HG03039 (cell line): ENCODE measurements around the gene CCDC13.
A peak's percentile ranks its signal among the peaks of the same experiment; 100 is the strongest.
"Not testable (repeated sequence)": the region's sequence is repeated elsewhere in the genome, so short reads cannot be mapped to it uniquely, and the experiment has no call there.

Experiments
- ATAC-seq: cut with Tn5 transposase; IDR thresholded peaks from one replicate; pipeline ENCODE4 v1.9.1; 2021; ENCODE audit warnings: mild to moderate bottlenecking, moderate library complexity; ENCODE audit not compliant: unreplicated experiment

CCDC13 gene, protein sequence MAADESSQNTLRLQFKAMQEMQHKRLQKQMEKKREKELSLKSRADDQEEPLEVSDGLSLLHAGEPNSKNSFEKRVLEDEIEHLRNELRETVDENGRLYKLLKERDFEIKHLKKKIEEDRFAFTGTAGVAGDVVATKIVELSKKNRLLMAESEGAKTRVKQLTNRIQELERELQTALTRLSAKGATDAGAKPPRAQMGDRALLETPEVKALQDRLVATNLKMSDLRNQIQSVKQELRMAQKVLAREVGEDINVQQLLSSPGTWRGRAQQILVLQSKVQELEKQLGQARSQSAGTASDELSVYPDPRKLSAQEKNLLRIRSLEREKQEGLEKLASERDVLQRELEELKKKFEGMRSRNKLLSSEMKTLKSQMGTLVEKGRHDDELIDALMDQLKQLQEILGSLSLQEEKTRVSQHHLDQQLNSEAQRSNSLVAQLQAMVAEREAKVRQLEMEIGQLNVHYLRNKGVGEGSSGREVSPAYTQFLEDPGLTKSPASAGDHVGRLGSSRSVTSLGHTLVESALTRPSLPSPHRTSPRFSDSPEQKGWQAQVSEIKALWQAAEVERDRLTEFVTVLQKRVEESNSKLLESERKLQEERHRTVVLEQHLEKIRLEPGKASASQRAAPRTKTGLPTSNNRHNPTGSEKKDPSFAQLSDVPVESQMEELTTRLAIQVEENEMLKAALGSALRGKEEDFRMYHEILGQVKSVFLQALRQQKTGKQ

DNA sequence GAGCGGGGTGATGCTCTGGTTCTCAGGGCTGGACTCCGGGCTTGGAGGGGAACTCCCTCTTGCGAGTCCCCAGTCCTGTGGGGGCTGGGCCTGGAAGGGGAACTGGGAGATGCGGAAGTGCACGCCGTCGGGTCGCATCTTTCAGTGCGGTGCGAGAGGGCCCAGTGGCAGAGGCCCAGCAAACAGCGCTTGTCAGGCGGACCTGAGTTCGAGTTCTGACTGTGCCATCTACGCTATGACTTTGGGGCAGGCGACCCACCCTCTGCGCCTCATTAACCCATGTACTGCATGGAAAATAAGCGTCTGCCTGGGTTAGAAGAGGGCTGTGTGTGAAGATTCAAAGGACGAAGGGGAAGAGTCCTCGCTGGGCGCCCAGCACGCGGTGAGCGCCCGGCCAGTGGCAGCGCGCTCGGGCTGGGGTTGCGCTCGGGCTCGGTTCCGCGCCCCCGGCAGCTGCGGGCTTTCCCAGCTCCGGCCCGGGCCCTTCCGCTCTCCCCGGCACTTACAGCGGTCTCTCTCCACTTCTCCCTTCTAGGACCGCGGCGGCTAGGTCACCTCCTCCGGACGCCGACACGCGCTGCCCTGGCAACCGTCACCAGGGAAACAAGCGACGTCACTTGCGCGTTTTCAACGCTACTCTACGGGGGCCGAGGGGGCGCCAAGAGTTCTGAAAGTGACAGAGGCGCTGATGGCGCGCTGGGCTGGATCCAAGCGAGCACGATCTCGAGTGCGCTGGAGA, at the start of gene CCDC13:
Gene CCDC13 (minus strand): TSS at position 584 of the 739 bp plus-strand sequence. CDS start 14,908 bp downstream, outside the sequence.
- peak; percentile 97 for ATAC-seq

DNA sequence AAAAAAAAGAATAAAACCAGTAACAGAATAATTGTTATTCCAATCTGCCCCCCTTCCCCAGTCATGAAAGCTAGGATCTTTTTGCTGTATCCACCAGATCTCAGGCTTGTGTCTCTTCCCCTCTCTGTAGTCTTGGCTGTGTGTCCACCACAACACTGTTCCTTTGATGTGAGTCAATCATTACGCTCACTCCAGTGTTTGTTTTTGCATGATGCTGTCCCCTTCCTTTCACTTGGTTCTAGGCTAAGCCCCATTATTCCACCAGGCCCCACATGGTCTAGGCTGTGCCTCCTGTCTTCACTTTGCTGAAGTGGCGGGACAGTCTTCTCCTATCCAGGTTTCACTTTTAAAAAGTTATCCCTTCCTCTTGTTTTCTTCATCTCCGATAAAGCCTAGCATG, 49.8 kb upstream of the CCDC13 start:
- ATAC-seq: no peak

DNA sequence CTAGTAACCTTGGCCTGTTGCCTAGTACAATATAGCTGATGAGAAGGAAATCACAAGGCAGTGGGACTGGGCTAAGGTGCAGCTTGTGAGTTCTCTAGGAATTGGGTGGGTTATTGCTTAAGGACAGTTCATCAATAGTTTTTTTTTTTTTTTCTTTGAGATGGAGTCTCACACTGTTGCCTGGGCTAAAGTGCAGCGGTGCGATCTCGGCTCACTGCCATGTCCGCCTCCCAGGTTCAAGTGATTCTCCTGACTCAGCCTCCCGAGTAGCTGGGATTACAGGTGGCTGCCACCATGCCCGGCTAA, 47.6 kb upstream of the CCDC13 start:
- no peak for ATAC-seq

DNA sequence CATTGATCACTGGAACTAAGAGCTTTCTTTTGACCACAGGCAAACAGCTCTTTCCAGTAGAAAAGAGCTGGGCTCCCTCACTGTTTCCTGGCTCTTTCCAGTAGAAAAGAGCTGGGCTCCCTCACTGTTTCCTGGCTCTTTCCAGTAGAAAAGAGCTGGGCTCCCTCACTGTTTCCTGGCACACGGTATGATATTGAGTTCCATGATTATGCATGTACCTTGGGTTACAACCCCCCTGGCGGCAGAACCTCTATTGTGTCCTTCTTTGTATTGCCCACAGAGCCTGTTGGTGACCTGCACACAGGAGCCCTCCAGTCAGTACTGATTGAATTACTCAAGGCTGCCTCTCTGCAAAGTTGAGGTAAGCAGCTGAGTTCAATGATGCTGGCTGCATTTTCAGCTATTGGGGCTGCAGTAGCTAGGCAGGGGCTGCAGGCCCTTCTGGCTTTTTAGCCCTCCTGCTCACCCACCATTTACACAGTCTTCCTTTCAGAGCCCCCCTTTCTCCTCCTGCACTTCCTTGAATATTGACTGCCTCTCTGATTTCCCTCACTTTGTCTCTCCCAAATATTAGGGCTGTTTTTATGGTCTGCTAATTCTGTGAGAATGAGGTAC, 46.4 kb upstream of the CCDC13 start:
- ATAC-seq: no peak

DNA sequence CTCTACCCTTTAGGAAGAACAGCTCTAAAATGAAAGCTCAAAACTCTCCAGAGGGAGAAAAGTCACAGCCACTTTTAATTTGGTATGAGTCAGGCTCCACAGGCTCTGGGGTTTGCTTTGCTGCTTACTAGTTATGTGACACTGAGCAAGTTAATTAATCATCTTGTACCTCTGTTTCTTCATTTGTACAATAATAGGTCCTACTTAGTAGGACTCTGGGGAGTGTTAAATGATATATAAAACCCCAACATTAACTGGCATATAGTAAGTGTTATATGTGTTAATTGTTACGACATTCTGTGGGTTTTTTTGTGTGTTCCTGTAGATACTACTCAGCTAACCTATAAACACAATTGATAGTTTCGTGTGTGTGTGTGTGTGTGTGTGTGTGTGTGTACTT, 42.8 kb upstream of the CCDC13 start:
- no peak for ATAC-seq

DNA sequence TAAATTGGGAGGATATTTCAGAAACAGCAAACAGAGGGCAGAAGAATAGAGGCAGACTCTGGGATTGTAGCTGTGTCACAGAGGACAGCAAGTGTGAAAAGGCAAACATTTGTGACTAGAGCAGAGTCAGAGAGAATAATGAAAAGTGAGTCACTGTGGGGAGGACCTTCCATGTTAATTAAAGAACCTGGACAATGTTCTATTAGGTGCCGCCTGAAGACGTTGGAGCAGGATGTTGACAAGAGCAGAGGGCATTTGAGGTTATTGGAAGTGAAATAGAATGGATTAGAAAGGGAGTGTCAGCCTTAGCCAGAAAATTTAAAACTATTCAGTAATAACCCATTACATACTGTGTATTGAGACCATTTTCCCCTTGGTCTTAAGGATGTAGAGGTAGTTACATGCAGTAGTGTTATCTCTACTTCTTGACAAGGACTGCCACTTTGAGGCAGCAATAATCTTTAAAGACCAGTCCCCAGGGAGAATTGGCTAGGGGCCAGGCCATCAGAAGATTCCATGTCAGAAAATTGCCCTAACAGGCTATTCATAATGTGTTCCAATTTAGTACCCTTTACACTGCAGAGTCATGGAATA, 42.0 kb upstream of the CCDC13 start:
- ATAC-seq: no peak

DNA sequence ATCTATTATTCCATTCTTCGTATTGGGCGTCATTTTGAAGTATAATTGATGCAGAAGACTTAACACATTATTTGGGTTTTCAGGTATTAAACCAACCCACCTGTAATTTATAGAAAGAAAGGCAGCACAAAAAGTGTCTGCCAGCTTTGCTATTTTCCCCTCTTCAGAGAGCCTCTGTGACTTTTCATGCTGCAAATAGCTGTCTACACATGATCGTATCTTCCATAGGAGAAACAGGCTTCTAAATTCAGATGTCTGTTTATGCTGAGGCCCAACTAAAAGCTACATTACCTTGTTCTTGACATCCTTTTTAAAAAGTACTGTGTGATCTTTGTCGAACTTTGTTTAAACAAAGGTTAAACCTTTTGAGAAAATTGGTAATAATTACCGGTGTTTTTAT, 41.2 kb upstream of the CCDC13 start:
- ATAC-seq: no peak

DNA sequence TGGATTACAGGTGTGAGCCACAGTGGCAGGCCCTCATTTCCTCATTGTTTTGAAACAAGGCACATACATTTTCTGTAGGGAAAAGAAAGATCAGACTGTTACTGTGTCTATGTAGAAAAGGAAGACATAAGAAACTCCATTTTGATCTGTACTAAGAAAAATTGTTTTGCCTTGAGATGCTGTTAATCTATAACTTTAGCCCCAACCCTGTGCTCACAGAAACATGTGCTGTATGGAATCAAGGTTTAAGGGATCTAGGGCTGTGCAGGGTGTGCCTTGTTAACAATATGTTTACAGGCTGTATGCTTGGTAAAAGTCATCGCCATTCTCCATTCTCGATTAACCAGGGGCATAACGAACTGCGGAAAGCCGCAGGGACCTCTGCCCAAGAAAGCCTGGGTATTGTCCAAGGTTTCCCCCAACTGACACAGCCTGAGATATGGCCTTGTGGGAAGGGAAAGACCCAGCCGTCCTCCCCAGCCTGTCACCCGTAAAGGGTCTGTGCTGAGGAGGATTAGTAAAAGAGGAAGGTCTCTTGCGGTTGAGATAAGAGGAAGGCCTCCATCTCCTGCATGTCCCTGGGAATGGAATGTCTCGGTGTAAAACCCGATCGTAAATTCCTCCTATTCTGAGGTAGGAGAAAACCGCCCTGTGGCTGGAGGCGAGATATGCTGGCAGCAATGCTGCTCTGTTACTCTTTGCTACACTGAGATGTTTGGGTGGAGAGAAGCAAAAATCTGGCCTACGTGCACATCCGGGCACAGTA, 38.2 kb upstream of the CCDC13 start:
- not testable (repeated sequence) for ATAC-seq

DNA sequence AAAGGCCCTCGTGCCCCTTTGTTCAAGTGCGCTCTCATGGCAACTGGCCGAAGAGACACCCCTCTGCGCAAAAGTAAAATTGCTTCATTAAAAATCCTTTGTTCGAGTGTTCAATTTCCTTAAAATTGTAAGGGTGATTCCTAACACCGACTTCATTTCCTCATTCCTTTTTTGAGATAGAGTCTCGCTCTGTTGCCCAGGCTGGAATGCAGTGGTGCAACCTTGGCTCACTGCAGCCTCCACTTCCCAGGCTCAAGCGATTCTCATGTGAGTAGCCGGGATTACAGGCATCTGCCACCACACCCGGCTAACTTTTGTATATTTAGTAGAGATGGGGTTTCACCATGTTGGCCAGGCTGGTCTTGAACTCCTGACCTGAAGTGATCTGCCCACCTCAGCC, 37.7 kb upstream of the CCDC13 start:
- ATAC-seq: not testable (repeated sequence)

DNA sequence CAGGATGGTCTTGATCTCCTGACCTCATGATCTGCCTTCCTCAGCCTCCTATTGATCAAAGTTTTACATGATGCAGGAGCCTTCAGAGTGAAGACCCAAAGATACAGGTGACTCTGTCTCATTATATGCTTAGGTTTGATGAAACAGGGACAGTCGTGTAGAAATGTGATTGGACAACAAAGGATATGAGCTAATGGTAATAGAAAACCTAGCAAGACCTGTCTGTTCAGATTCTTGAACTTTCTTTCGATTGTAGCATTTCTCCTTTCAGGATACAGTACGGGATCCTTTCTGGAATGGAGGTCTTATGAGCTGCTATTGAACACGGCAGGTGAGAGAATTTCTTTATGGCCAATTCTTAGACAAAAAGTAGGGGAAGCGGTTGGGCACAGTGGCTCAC, 36.1 kb upstream of the CCDC13 start, which contains the start of gene ACKR2:
Gene ACKR2 (plus strand): TSS at position 244 of the 400 bp plus-strand sequence. CDS start 55,058 bp downstream, outside the sequence.
- no peak for ATAC-seq

DNA sequence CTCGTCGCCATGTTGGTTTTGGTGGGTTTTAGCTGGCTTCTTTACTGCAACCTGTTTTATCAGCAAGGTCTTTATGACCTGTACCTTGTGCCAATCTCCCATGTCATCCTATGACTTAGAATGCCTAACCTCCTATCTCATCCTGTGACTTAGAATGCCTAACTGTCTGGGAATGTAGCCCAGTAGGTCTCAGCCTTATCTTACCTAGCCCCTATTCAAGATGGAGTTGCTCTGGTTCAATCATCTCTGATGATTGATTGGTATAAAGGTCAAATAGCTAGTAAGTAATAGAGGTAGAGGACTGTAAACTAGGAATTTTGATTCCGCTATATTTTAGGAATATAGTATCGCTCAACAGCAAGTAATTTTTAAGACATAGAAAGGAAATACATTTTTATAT, 34.9 kb upstream of the CCDC13 start:
- ATAC-seq: no peak

DNA sequence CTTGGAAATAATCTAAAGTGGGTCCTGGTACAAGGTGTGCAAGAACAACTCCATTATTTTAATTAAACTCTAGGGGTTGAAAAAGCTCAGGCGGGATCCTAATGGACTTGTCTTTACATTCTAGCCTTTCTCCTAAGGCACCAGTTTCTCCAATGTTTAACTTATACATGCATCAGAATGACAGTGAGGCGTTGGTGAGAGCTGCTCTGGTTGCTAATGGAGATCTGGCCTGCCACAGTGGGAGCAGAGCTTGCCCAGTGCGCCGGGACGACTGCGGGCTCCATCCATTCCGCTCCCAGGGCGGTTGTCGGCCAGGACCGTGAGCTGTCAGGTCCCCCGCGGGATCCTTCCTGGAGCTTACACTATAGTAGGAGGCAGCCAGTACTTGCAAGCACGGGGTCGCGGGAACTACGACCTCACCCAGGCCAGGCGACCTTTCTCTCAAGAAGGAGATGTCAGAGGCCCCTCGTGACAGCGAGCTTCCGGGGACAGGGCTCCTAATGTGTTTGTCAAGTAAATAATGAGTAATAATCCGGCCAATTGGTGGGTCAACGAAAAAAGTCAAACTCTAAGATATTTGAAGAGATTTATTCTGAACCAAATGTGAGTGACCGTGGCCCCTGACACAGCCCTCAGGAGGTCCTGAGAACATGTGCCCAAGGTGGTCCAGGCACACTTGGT, 32.2 kb upstream of the CCDC13 start:
- ATAC-seq: no peak

DNA sequence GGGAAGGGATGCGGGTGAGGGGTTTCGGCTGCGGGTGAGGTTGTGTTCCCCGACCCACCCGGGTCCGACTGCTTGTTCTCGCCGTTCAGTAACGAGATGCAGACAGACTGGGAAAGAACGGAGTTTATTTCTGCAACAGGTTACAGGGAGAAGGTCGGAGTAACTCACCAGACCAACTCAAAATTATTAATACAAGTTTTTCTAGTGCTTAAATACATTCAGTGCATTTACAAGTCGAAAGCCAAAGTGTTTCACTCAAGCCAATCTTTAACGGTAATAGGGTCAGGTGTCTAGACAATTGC, 31.7 kb upstream of the CCDC13 start:
- ATAC-seq: no peak

DNA sequence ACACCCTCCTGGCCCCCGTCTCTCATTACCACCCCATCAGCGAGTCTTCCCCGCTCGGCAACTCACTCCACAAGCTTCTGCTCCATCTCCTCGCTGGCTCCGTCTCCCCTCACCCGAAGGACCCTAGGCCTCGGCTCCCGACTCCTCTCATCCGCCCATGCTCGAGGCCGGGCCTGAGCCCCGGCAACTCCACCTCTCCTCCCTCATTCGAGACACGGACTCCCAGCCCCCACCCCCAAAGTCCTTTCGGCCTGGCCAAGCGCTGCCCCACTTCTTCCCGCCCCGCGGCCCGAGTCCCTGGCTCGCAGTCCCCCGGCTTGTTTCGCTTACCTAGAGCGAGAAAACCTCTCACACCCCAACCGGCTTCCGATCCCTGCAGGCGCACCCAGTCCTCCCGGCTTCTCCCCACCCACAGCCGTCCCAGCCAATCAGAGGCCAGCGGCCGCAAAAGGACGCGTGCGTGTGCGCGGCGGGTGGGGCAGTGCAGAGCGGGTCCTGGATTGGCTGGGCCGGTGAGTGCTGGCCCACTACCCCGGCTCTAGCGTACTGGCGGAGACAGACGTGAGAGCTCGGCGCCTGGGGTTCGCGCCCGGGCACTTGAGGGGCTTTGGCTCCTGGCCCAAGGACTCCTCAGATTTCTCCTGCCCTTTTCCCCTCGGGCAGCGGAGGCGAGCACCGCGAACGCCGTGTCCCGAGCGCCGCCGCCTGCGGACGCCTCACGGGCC, 31.2 kb upstream of the CCDC13 start, which contains the start of gene HIGD1A:
Gene HIGD1A (minus strand): TSS at position 385 of the 725 bp plus-strand sequence. CDS start 10,237 bp downstream, outside the sequence.
- ATAC-seq: peak; percentile 99

DNA sequence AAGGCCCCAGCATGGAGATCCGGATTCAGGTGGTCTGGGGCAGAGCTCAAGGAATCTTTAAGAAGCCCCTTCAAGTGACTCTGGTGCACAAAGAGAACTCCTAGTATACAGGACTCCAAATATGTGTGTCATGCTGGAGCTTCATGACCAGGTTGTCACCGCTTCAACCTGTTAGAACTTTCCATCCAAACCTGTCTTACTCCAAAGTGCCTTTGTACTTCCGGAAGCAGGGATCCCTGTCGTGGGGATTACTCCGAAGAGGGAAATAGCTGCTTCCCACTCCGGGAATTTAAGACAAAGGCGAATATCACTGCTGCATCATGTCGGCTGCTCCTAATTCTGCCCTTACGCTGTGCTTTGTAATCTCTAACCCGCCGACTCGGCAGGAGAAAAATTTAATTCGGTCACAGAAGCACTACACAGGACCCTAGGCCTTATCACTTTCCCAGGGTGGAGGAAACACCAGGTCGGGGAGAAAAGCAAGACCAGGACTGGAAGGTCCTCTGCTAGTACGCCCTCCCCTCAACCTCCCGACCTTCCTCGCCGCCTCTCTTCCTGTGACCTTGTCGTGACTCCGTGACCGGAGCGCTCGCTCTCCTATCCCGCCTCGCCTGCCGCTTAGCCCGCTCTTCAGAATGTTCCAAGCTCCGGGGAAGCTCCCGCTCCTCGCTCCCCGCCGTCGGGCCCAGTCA, 30.5 kb upstream of the CCDC13 start:
- ATAC-seq: peak; percentile 20

DNA sequence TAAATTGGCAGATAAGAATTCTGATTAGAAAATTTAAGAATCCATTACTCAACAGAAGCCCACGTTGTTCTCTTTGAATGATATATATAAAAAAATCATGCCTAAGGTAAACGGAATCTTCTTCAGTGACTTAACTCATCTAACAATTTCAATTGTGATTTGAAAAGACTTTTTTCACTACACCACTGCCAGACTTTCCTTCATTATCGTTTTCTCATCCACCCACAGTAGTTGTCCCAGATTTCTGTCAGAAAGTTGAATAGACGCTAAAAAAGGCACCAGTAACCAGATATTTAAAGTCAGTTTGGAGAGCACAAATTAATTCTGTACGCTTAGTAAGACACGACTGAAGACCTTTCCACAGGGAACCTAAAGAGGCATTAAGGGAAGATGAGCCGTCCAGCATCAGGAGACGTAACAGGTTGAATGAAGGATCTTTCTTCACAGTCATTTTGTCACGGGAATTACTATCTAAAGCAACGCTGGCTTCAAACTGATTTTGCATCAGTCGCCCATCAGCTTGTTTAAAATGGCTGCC, 29.9 kb upstream of the CCDC13 start:
- ATAC-seq: no peak

DNA sequence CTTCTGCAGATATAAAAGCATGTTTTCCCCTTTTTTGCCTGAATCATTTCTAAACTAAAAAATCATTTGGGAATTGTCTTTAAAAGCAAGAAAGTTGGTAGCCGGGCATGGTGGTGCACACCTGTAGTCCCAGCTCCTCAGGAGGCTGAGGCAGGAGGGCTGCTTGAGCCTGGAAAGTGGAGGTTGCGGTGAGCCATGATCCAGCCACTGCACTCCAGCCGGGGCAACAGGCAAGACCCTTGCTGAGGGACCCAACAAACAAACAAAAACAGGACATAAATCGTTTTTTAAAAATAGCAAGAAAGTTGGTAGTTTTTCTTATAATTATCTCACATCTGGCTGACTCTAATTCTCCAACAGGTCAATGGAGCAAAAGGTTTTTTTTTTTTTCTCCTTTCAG, 28.7 kb upstream of the CCDC13 start:
- no peak for ATAC-seq

DNA sequence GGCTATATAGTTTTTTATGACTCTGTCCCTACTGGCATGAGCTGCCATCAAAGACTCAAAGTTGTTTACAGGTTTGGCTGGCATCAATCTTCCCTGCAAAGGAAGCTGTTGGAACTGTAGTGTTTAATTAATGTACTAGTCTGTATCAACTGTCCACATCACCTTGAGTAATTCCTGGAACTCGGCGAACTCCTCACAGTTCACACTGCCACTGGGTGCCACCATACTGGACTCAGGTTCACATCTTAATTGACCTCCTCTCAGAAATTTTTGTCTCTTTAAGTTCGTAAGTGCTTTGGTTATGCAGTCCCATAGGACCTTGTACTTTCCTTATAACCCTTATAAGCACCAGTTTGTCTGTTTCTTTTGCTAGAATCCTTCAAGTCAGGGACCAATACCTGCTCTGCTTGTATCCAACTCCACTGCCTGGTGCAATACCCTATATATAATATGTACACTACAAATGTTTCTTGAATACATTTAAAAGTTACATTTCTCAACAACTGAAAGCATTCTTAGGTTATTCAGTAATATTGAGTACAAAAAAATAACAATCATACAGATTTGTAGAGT, 28.1 kb upstream of the CCDC13 start:
- no peak for ATAC-seq
